Activated CD4-positive, CD25-positive, alpha-beta regulatory T cell treated with anti-CD3 and anti-CD28 coated beads, Interleukin-2, amount 50 U/mL, for 72 hours (primary cell): ENCODE data around the gene FUCA2.
"Not testable (repeated sequence)": the region's sequence is repeated elsewhere in the genome, so short reads cannot be mapped to it uniquely, and the experiment has no call there.

Experiments
- DNase-seq: peaks from one replicate; pipeline ENCODE4 v3.0.0; 2021

Gene FUCA2

DNA sequence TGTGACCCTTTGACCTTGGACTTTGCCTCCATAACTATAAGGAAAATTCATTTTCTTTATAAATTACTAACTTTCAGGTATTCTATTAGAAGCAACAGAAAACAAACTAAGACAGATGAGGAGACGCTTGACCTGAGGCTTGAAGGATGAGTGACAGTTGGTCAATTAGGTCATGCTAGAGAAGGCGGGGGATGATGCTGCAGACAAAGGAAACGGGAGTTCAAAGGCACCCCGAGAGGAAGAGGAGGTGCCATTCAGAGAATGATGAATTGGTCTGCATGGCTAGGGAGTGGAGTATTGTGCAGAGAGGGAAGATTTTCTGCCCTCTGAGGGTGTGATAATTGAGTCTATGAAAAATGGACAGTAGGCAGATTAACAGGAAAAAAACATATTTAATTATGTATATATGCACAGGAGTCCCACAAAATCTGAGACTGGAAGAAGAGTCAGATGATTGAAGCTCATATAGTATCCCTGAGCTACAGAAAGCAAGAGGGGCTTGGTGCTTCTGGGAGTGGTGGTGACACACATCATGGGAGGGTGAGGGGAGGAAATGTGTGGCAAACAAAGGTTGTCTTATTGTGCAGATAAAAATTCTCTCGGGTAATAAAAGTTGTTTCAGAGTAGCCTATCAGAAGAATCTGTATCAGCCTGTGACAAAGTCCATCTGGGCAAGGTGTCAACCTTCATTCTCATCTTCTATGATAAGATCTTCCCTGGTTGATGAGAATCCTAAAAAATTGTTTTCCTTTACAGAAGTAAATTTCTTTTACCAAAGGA lies 20.4 kb upstream of the FUCA2 start:
- no peak for DNase-seq

- no peak for DNase-seq
Observed at GRCh38 chr6:143529095-143529494, 17.6 kb upstream of the FUCA2 start.

GRCh38 chr6:143528164-143528811 lies 16.8 kb upstream of the FUCA2 start:
- no peak for DNase-seq

- DNase-seq: no peak
Observed at GRCh38 chr6:143527677-143528076, 16.2 kb upstream of the FUCA2 start.

- no peak for DNase-seq
Observed at GRCh38 chr6:143525356-143525755, 13.8 kb upstream of the FUCA2 start.

DNA sequence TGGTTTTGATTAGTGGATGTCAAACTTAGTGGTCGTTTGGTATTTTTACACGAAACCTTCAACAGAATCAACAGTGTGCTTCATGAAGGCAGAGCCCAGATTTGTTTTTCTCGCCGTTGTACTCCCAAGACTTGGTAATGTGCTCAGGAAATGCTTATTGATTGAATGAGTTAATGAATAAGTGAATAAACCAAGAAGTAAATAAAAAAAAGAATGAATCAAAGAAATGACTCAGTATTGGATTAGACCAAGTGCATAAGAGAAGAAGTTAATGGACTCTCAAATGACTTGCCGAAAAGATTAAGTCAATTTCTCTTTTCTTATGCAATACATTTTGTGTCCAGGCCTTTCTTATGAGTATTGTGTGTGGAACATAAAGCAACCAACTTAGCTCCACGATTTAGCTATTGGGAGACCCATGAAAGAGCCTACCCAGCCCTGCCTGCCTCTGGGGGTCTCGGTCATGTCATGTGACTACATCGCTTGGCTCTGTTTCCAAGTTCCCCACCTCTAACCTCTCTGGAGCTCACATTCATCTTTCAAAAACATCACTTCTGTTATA lies 10.6 kb upstream of the FUCA2 start:
- DNase-seq: no peak

DNA sequence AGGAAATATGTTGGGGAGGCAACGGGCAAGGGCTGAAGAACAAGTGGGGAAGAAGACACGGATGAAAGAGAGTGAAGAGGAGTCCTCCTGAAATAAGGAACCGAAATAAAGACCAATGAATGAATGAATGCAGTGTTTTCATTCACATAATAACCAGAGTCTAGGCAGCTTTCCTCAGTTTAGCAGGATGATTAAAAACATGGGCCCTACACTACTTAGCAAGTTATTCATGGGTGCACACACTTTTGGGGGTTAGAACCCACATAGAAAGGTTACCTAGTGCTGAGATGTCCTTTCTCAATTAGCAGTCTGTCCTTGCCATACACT lies 5.9 kb upstream of the FUCA2 start:
- DNase-seq: no peak

GRCh38 chr6:143516690-143517446 lies 5.3 kb upstream of the FUCA2 start:
- DNase-seq: no peak

GRCh38 chr6:143515766-143516355 lies 4.3 kb upstream of the FUCA2 start:
- no peak for DNase-seq

DNA sequence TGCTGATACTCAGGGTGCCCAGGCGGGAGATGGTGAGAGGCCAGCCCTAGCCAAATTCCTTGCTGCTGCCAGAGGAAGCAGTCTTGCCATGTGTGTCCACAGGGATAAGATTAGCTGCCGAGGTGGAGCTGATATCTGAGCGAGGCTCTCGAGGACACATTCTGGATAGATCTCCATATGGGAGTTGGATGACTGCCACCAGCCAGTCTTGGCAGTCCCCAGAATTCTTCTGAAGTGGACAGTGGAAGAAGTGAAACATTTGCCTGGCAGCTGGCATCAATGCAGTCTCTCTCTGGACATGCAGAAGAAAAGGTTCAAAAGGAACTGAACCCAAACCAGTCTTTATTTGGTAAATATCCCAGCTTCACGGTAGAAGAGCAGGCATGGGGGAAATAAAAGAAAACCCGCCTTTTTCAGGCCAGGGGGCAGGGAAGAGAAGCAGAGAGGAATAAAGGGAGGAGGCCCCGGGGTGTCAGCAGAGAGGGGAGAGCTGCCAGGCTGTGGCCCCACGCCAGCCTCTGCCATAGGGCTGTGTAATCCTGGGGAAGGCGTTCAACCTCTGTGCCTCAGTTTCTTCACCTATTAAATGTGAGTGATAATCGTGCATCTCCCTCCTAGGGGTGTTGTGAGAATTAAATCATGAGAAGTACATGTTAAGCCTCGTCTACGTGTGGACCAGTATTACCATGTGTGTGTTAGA lies 3.7 kb upstream of the FUCA2 start:
- DNase-seq: no peak

- DNase-seq: no peak
Observed at GRCh38 chr6:143513410-143513809, 1.9 kb upstream of the FUCA2 start.

- not testable (repeated sequence) for DNase-seq
Observed at GRCh38 chr6:143510326-143510725, 1.2 kb downstream of the FUCA2 start.

GRCh38 chr6:143507358-143508145 lies 4.0 kb downstream of the FUCA2 start:
- no peak for DNase-seq

DNA sequence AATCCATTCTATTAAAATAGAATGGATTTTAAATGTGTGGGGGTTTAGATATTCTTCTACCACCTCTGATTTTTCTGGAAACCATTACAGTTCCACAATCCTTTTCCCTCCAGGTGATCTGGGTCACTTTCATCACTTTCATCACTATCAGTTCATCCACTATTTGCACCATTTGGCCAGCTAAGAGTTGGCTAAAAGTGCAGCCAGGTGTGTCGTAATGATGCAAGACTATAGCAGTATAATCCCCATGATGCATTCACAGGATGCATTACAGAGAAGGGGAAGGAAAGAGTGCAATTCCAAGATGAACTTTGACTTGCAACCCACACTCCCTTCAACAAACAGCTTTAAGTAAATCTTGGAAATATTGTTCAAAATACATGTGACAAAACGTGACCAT lies 4.9 kb downstream of the FUCA2 start:
- no peak for DNase-seq

- no peak for DNase-seq
Observed at GRCh38 chr6:143506199-143506598, 5.3 kb downstream of the FUCA2 start.

- no peak for DNase-seq
Observed at GRCh38 chr6:143505537-143505936, 6.0 kb downstream of the FUCA2 start.

- no peak for DNase-seq
Observed at GRCh38 chr6:143505111-143505510, 6.4 kb downstream of the FUCA2 start.

DNA sequence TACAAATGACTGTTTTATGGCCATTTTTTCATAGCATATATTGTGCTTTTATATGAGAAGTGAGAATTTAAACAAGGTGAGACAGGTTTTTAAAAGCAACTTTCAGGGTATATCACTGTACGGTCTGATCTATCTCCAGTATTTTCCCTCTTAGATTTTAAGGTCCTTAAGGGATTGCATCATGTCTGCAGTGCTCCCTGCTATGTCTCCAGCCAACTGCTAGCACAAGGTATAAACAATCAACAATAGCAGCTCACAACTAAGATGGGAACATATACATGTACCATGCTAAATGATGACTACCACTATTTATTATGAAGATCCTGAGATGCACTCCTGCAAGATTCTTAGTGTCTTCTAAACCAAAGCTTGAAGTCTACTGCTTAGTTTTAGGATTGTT lies 7.2 kb downstream of the FUCA2 start:
- DNase-seq: no peak

DNA sequence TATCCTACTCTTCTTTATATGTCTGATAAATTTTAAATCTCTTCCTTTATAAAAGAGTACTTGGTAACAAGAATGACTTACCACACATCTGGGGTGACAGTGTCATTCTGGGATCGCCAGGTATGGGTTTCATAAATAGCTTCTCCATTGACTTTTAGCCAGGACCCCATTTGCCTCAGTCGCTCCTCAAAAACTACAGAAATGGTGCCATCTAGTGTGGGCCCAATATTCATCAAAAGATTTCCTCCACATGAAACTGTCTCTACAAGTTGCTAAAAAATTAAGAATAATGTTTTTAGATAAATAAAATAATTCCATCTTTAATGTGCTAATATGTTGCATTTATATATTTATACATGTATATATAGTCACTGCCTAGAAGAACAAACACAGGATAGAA lies 9.7 kb downstream of the FUCA2 start:
- DNase-seq: no peak

GRCh38 chr6:143498428-143498827 lies 13.1 kb downstream of the FUCA2 start:
- no peak for DNase-seq

GRCh38 chr6:143496974-143497373 lies 14.5 kb downstream of the FUCA2 start:
- DNase-seq: no peak

DNA sequence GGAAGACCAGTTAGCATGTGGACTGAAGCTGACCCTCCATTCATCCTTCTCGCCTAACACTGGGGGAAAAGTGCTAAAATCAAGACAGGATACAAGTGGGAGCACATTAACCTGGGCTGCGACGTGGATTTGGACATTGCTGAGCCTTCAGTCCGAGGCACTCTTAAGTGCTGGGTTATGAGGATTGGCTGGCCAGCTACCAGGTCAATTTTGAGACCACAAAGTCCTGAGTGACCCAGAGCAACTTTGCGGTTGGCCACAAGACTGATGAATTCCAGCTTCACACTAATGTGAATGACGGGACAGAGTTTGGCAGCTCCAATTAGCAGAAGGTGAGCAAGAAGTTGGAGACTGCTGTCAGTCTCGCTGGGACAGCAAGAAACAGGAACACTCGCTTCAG lies 20.7 kb downstream of the FUCA2 start:
- no peak for DNase-seq
